H9 (cell line): ENCODE data around the gene WDFY1. TPM values are rescaled to one million over a fixed set of nuclear protein-coding genes. Genes with fewer than 3 reads are reported as not detected.

ENCODE experiments used
- DNase-seq: peaks from one replicate; pipeline ENCODE4 v3.0.0-alpha.2; 2017
- H2AFZ ChIP-seq: one replicate; pipeline ENCODE4 v1.6.1; 2013; ENCODE audit warnings: mild to moderate bottlenecking, low read length, control low read depth, moderate library complexity
- H2AK5ac ChIP-seq: 2 replicates; pipeline ENCODE4 v1.6.1; 2013; ENCODE audit warnings: low read length, control low read depth, mixed read lengths; ENCODE audit not compliant: insufficient read length
- H2BK120ac ChIP-seq: one replicate; pipeline ENCODE4 v1.6.1; 2013; ENCODE audit warnings: low read depth, mild to moderate bottlenecking, low read length, control low read depth, inconsistent platforms; ENCODE audit not compliant: poor library complexity, severe bottlenecking
- H2BK12ac ChIP-seq: 2 replicates; pipeline ENCODE4 v1.6.1; 2013; ENCODE audit warnings: low read length, control low read depth, mixed read lengths, low read depth; ENCODE audit not compliant: insufficient read length
- H2BK15ac ChIP-seq: 2 replicates; pipeline ENCODE4 v1.6.1; 2013; ENCODE audit warnings: low read depth, low read length, control low read depth
- H2BK20ac ChIP-seq: one replicate; pipeline ENCODE4 v1.6.1; 2013; ENCODE audit warnings: low read depth, mild to moderate bottlenecking, low read length, control low read depth, inconsistent platforms; ENCODE audit not compliant: poor library complexity, severe bottlenecking
- H2BK5ac ChIP-seq: 2 replicates; pipeline ENCODE4 v1.6.1; 2013; ENCODE audit warnings: low read length, control low read depth, mixed read lengths; ENCODE audit not compliant: insufficient read length
- H3K14ac ChIP-seq: 2 replicates; pipeline ENCODE4 v1.6.1; 2013; ENCODE audit warnings: low read length, control low read depth; ENCODE audit not compliant: insufficient read depth
- H3K18ac ChIP-seq: 2 replicates; pipeline ENCODE4 v1.6.1; 2013; ENCODE audit warnings: low read depth, mild to moderate bottlenecking, mixed read lengths, low read length, control low read depth; ENCODE audit not compliant: insufficient read length
- H3K23ac ChIP-seq: 2 replicates; pipeline ENCODE4 v1.6.1; 2013; ENCODE audit warnings: low read length, control low read depth, mixed read lengths, low read depth; ENCODE audit not compliant: insufficient read length
- H3K23me2 ChIP-seq: 2 replicates; pipeline ENCODE4 v1.6.1; 2013; ENCODE audit warnings: low read depth, mild to moderate bottlenecking, mixed read lengths, low read length, control low read depth; ENCODE audit not compliant: insufficient read length, poor library complexity, severe bottlenecking
- H3K27ac ChIP-seq: 2 replicates; pipeline ENCODE4 v1.5.1; 2013; ENCODE audit warnings: low read length, control low read depth, mixed read lengths, low read depth; ENCODE audit not compliant: insufficient read length
- H3K27me3 ChIP-seq: 2 replicates; pipeline ENCODE4 v1.6.1; 2013; ENCODE audit warnings: low read length, control low read depth, inconsistent platforms; ENCODE audit not compliant: insufficient read depth
- H3K4ac ChIP-seq: 2 replicates; pipeline ENCODE4 v1.6.1; 2013; ENCODE audit warnings: low read depth, mild to moderate bottlenecking, control low read depth, inconsistent platforms, low read length, moderate library complexity
- H3K4me1 ChIP-seq: 2 replicates; pipeline ENCODE4 v1.6.1; 2013; ENCODE audit warnings: low read length, control low read depth, inconsistent platforms; ENCODE audit not compliant: insufficient read depth
- H3K4me2 ChIP-seq: 2 replicates; pipeline ENCODE4 v1.6.1; 2013; ENCODE audit warnings: low read length, control low read depth, mixed read lengths; ENCODE audit not compliant: insufficient read length, insufficient read depth
- H3K56ac ChIP-seq: 2 replicates; pipeline ENCODE4 v1.6.1; 2013; ENCODE audit warnings: low read depth, mild to moderate bottlenecking, mixed read lengths, low read length, control low read depth; ENCODE audit not compliant: insufficient read length
- H3K79me1 ChIP-seq: 2 replicates; pipeline ENCODE4 v1.6.1; 2013; ENCODE audit warnings: low read depth, mild to moderate bottlenecking, moderate library complexity, low read length, control low read depth, inconsistent platforms; ENCODE audit not compliant: insufficient read depth, poor library complexity, severe bottlenecking
- H3K79me2 ChIP-seq: 2 replicates; pipeline ENCODE4 v1.6.1; 2013; ENCODE audit warnings: low read length, control low read depth, inconsistent platforms; ENCODE audit not compliant: insufficient read depth
- H3K9ac ChIP-seq: 2 replicates; pipeline ENCODE4 v1.6.1; 2013; ENCODE audit warnings: low read length, control low read depth, mixed read lengths; ENCODE audit not compliant: insufficient read length; ENCODE audit errors: extremely low read depth
- H3K9me3 ChIP-seq: one replicate; pipeline ENCODE4 v1.6.1; 2013; ENCODE audit warnings: low read depth, low read length, inconsistent platforms; ENCODE audit not compliant: control insufficient read depth
- H3T11ph ChIP-seq: one replicate; pipeline ENCODE4 v1.6.1; 2013; ENCODE audit warnings: mild to moderate bottlenecking, low read length, control low read depth, inconsistent platforms
- H4K20me1 ChIP-seq: one replicate; pipeline ENCODE4 v1.6.1; 2013; ENCODE audit not compliant: control insufficient read depth, insufficient read length, insufficient read depth
- H4K5ac ChIP-seq: 2 replicates; pipeline ENCODE4 v1.6.1; 2013; ENCODE audit warnings: low read depth, mild to moderate bottlenecking, mixed read lengths, low read length, control low read depth; ENCODE audit not compliant: insufficient read length
- H4K8ac ChIP-seq: replicated peaks from 2 replicates; pipeline ENCODE4 v1.6.1; 2013; ENCODE audit warnings: low read length, control low read depth, mixed read lengths, low read depth; ENCODE audit not compliant: insufficient read length
- H4K91ac ChIP-seq: 2 replicates; pipeline ENCODE4 v1.6.1; 2013; ENCODE audit warnings: low read depth, mild to moderate bottlenecking, moderate library complexity, mixed read lengths, low read length, control low read depth; ENCODE audit not compliant: insufficient read length
- H3K27ac Mint-ChIP-seq, 3 experiments: 2 replicates in 2 of 3; 3 replicates in 1 of 3; pipeline ENCODE4 v1.8.0; 2020 to 2021; ENCODE audit warnings: mixed read lengths in 3 of 3, mild to moderate bottlenecking in 1 of 3, moderate library complexity in 1 of 3
- H3K27me3 Mint-ChIP-seq: 2 replicates; pipeline ENCODE4 v1.8.0; 2021; ENCODE audit warnings: low read depth, mild to moderate bottlenecking, moderate library complexity, mixed read lengths
- H3K36me3 Mint-ChIP-seq, 3 experiments: 2 replicates in 2 of 3; 3 replicates in 1 of 3; pipeline ENCODE4 v1.8.0; 2020 to 2021; ENCODE audit warnings: low read depth in 3 of 3, mixed read lengths in 3 of 3; ENCODE audit not compliant: insufficient read depth in 1 of 3
- H3K4me1 Mint-ChIP-seq, 2 experiments: 2 replicates each; pipeline ENCODE4 v1.8.0; 2020; ENCODE audit warnings: mixed read lengths in 2 of 2
- H3K4me3 Mint-ChIP-seq, 2 experiments: 2 replicates in 1 of 2; 3 replicates in 1 of 2; pipeline ENCODE4 v1.8.0; 2020 to 2021; ENCODE audit warnings: mild to moderate bottlenecking in 2 of 2, mixed read lengths in 2 of 2, moderate library complexity in 1 of 2
- H3K9me3 Mint-ChIP-seq, 2 experiments: 2 replicates in 1 of 2; 3 replicates in 1 of 2; pipeline ENCODE4 v1.8.0; 2020; ENCODE audit warnings: mild to moderate bottlenecking in 2 of 2, mixed read lengths in 2 of 2, moderate library complexity in 1 of 2
- CTCF ChIP-seq: fragments of 200-600 bp; sonication (generic); conservative IDR thresholded peaks from 3 replicates; pipeline ENCODE4 v1.8.0; 2021; ENCODE audit warnings: antibody characterized with exemption, mild to moderate bottlenecking
- WGBS: extraction: QIAGEN DNeasy Blood & Tissue Kit; methylation state at CpG from one replicate; pipeline ENCODE4 v1.1.7; 2013; ENCODE audit warnings: missing lambda C conversion rate, low lambda C conversion rate, mixed read lengths; ENCODE audit not compliant: insufficient read length; ENCODE audit errors: extremely low coverage; 5-methylcytosine and 5-hydroxymethylcytosine counted together
- total RNA-seq: library from RNA; stranded (reverse); gene quantifications from 2 replicates; pipeline ENCODE4 v1.2.1, GENCODE V29; 2021

The WDFY1 gene
- total RNA-seq, 1 experiment from 2014 or later, result 54.1 TPM

- Histone ChIP-seq H2BK5ac (no peak overlapping the region), H2BK12ac (no peak overlapping the region), H2BK120ac (no peak overlapping the region), H3K27ac (no peak overlapping the region), H3K9ac (no peak overlapping the region), H4K5ac (no peak overlapping the region), H3K4me1 (peaks cover 4% of the 10 kb centered on the region; the same call in 1 of the 2 replicates), H4K8ac (no peak overlapping the region), H2BK15ac (no peak overlapping the region), H3K27me3 (no peaks in the 10 kb centered on the region), H4K20me1 (no peaks in the 10 kb centered on the region), H2AFZ (no peak overlapping the region), H2BK20ac (no peak overlapping the region), H3K56ac (no peak overlapping the region), H3K23ac (no peak overlapping the region), H3K4ac (no peak overlapping the region), H3K79me2 (peaks cover 31% of the 10 kb centered on the region; the same call in 1 of the 2 replicates), H3K23me2 (no peaks in the 10 kb centered on the region), H3K18ac (no peak overlapping the region), H3K9me3 (no peaks in the 10 kb centered on the region), H3K14ac (no peak overlapping the region), H3T11ph (no peak overlapping the region), H3K79me1 (peaks cover 5% of the 10 kb centered on the region), H2AK5ac (no peak overlapping the region), H3K4me2 (no peak overlapping the region), H4K91ac (no peak overlapping the region)
- WGBS, result no CpG with 5 or more reads among the region's 5 CpGs
- Mint-ChIP-seq H3K27ac (no peak overlapping the region; a peak in 1 of 7 replicates), H3K36me3 (peaks cover 14 to 40% (median 31%) of the 10 kb centered on the region in 3 experiments; a peak in 6 of 7 replicates), H3K4me3 (peak overlapping the region in 1 of 2 experiments; percentile 42; a peak in 2 of 5 replicates), H3K27me3 (peaks cover 3% of the 10 kb centered on the region), H3K9me3 (no peaks in the 10 kb centered on the region), H3K4me1 (peaks cover 33 to 45% of the 10 kb centered on the region in 2 experiments)
- no peak for TF ChIP-seq CTCF
- no peak for DNase-seq
Observed at GRCh38 chr2:223959688-223960087, 14.6 kb upstream of the WDFY1 start.
